ENCODE measurements around the gene KLHL15.

Gene KLHL15

GRCh38 chrX:24037729-24038128 is 10.7 kb upstream of the KLHL15 start:
- no peak for DNase-seq (ENCODE audit: low read depth)
- H3K4me3 ChIP-seq (ENCODE audit: control insufficient read depth, low read depth, low read length): no peak overlapping the region
- TF ChIP-seq, protein P1, sequence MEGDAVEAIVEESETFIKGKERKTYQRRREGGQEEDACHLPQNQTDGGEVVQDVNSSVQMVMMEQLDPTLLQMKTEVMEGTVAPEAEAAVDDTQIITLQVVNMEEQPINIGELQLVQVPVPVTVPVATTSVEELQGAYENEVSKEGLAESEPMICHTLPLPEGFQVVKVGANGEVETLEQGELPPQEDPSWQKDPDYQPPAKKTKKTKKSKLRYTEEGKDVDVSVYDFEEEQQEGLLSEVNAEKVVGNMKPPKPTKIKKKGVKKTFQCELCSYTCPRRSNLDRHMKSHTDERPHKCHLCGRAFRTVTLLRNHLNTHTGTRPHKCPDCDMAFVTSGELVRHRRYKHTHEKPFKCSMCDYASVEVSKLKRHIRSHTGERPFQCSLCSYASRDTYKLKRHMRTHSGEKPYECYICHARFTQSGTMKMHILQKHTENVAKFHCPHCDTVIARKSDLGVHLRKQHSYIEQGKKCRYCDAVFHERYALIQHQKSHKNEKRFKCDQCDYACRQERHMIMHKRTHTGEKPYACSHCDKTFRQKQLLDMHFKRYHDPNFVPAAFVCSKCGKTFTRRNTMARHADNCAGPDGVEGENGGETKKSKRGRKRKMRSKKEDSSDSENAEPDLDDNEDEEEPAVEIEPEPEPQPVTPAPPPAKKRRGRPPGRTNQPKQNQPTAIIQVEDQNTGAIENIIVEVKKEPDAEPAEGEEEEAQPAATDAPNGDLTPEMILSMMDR (IDR thresholded peaks at IDR 0.05; ENCODE audit: control insufficient read depth, insufficient read depth, low read depth, low read length, missing control alignments): no peak

GRCh38 chrX:24034485-24034884 is 7.5 kb upstream of the KLHL15 start:
- TF ChIP-seq, protein P1 (IDR thresholded peaks at IDR 0.05; ENCODE audit: control insufficient read depth, insufficient read depth, low read depth, low read length, missing control alignments): no peak
- DNase-seq (ENCODE audit: low read depth): no peak
- no peak overlapping the region for H3K4me3 ChIP-seq (ENCODE audit: control insufficient read depth, low read depth, low read length)

DNA sequence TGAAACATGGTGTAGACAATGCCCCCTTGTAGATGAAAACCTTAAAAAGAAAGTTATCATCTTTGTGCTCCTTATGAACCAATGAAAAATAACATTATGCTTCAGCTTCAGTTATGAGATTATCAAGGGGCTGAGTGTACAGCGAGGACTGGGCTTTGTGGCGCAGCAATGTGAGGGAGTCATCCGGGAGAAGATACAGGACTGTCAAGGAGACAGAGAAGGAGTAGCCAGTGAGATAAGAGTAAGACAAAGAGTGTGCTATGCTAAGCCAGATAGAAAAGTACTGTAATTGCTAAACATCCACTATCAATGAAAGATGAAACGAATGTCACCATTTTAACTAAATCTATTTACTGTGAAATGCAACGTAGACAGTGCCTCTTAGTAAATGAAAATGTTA is 3.6 kb upstream of the KLHL15 start:
- H3K4me3 ChIP-seq (ENCODE audit: control insufficient read depth, low read depth, low read length): no peak overlapping the region
- DNase-seq (ENCODE audit: low read depth): no peak
- TF ChIP-seq, protein P1 (IDR thresholded peaks at IDR 0.05; ENCODE audit: control insufficient read depth, insufficient read depth, low read depth, low read length, missing control alignments): no peak

DNA sequence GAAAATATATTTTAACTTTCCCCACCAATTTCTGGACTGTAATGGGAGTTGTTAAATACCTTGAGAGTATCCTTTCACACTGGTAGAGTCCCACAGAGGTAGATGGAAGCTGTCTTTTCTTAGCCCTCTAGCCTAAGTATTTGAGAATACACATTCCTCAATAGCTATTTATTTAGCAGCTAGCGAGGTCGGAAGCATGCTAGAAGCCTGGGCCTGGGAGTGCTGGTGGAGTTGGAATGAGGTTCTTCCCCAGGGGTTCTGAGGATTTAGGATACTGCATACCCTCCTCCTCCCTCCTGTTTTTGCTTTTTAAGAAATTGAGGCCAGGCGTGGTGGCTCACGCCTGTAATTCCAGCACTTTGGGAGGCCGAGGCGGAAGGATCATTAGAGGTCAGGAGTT is 999 bp upstream of the KLHL15 start:
- no peak overlapping the region for H3K4me3 ChIP-seq (ENCODE audit: control insufficient read depth, low read depth, low read length)
- no peak for DNase-seq (ENCODE audit: low read depth)
- TF ChIP-seq, protein P1 (IDR thresholded peaks at IDR 0.05; ENCODE audit: control insufficient read depth, insufficient read depth, low read depth, low read length, missing control alignments): no peak

DNA sequence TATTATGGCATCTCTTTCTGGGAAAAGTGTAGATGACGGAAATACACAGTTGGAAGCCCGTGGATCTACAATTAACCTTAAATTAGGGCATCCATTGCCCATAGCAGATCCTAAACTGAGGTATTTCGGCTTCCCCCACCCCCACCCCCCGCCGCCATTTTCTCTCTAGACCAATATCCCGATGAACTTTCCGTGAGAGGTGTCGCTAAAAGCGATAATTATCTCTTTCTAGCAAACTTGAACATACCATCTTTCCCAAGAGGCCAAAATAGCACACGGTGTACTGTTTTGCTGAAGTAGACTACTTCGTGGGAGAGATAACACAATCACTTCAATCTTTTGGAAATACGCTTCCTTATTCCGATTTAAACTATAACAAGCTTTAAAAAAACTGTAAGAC is 554 bp downstream of the KLHL15 start:
- no peak for DNase-seq (ENCODE audit: low read depth)
- peak overlapping the region; percentile 75 for H3K4me3 ChIP-seq (ENCODE audit: control insufficient read depth, low read depth, low read length)
- TF ChIP-seq, protein P1 (IDR thresholded peaks at IDR 0.05; ENCODE audit: control insufficient read depth, insufficient read depth, low read depth, low read length, missing control alignments): no peak

GRCh38 chrX:24025741-24026403 is 1.1 kb downstream of the KLHL15 start:
- peak overlapping the region; percentile 75 for H3K4me3 ChIP-seq (ENCODE audit: control insufficient read depth, low read depth, low read length)
- peak; percentile 49 for DNase-seq (ENCODE audit: low read depth)
- TF ChIP-seq, protein P1 (IDR thresholded peaks at IDR 0.05; ENCODE audit: control insufficient read depth, insufficient read depth, low read depth, low read length, missing control alignments): no peak

All from AG09309 (cell line).